Right lobe of liver (tissue), 6 donors: ENCODE data around the gene KISS1R. TPM values are rescaled to one million over a fixed set of nuclear protein-coding genes. Genes with fewer than 3 reads are reported as not detected.
A peak's percentile ranks its signal among the peaks of the same experiment; 100 is the strongest.

Experiments used
- ATAC-seq, 4 donors: fragments of 200-7000 bp; cut with Tn5 transposase; one replicate each; pipeline ENCODE4 v1.9.1; 2020; ENCODE audit warnings: mild to moderate bottlenecking in 4 of 4, moderate library complexity in 4 of 4
- DNase-seq, 3 donors: peaks; one replicate each; pipeline ENCODE4 v3.0.0-alpha.2; 2020
- H3K27ac ChIP-seq, 3 donors: fragments of 200-600 bp; one replicate each; pipeline ENCODE4 v1.8.0; 2022
- H3K27me3 ChIP-seq, 2 donors: fragments of 200-600 bp; one replicate each; pipeline ENCODE4 v1.8.0; 2022
- H3K36me3 ChIP-seq, 4 donors: fragments of 200-600 bp; sonication (generic) in 1 of 4; one replicate each; pipeline versions ENCODE4 v1.5.1 to v1.8.0; 2017 to 2022; ENCODE audit warnings: control low read depth in 1 of 4
- H3K4me1 ChIP-seq, 4 donors: fragments of 200-600 bp; sonication (generic) in 1 of 4; one replicate each; pipeline versions ENCODE4 v1.5.1 to v1.8.0; 2017 to 2022; ENCODE audit warnings: control low read depth in 1 of 4
- H3K4me3 ChIP-seq, 3 donors: fragments of 200-600 bp; one replicate each; pipeline ENCODE4 v1.8.0; 2022
- H3K9me3 ChIP-seq, 4 donors: fragments of 200-600 bp; sonication (generic) in 1 of 4; one replicate each; pipeline versions ENCODE4 v1.5.1 to v1.8.0; 2017 to 2022; ENCODE audit warnings: control low read depth in 1 of 4
- POLR2A ChIP-seq: fragments of 450-650 bp; IDR thresholded peaks from one replicate; pipeline ENCODE4 v1.6.1; 2017; ENCODE audit warnings: antibody characterized with exemption, mild to moderate bottlenecking
- WGBS: methylation state at CpG from one replicate; pipeline ENCODE4 v1.1.6; 2018; ENCODE audit warnings: low coverage, low lambda C conversion rate; ENCODE audit not compliant: insufficient coverage; ENCODE audit errors: missing lambda C conversion rate; 5-methylcytosine and 5-hydroxymethylcytosine counted together
- intact Hi-C, 2 donors: fragments of 100-400 bp; cut with DNase I; formaldehyde crosslinking; loops; one replicate each; pipeline versions ENCODE4 v1.11.2 to v1.14.1; 2022
- total RNA-seq, 6 experiments: library from RNA; depleted of rRNA in 2 of 6; stranded (reverse); fragments of >200 nt in 2 of 6; fragmentation: NEBNext Ultra II Directional in 3 of 6; extraction: Animal tissue kit (Norgen Biotek cat#: 25700) in 3 of 6; gene quantifications; one replicate each; pipeline versions ENCODE4 v1.1.0 to v1.2.4, GENCODE V29; 2016 to 2023
- TF ChIP-seq, protein P1 (sequence below), 4 donors: fragments of 200-600 bp in 3 of 4; fragments of 450-650 bp in 1 of 4; IDR thresholded peaks; one replicate each; pipeline versions ENCODE4 v1.5.1 to v1.8.0; 2016 to 2022; ENCODE audit warnings: antibody characterized with exemption in 4 of 4, mild to moderate bottlenecking in 2 of 4
- donor health status: DM: no; HTN: yes; CAD: no.
- donor health status: DM: no; HTN: no; CAD: no.
- donor health status: DM: no; HTN: no; CAD: no.
- donor health status: DM: no; HTN: yes; CAD: no.
- donor health status: DM: no; HTN: yes; CAD: no.

The KISS1R gene
- total RNA-seq, 6 experiments from 2014 or later, result 0.47 TPM; not detected in 5

- WGBS, result 4% methylated on average over 31 of the region's 58 CpGs
- no peak for TF ChIP-seq POLR2A
- TF ChIP-seq, protein P1, sequence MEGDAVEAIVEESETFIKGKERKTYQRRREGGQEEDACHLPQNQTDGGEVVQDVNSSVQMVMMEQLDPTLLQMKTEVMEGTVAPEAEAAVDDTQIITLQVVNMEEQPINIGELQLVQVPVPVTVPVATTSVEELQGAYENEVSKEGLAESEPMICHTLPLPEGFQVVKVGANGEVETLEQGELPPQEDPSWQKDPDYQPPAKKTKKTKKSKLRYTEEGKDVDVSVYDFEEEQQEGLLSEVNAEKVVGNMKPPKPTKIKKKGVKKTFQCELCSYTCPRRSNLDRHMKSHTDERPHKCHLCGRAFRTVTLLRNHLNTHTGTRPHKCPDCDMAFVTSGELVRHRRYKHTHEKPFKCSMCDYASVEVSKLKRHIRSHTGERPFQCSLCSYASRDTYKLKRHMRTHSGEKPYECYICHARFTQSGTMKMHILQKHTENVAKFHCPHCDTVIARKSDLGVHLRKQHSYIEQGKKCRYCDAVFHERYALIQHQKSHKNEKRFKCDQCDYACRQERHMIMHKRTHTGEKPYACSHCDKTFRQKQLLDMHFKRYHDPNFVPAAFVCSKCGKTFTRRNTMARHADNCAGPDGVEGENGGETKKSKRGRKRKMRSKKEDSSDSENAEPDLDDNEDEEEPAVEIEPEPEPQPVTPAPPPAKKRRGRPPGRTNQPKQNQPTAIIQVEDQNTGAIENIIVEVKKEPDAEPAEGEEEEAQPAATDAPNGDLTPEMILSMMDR (IDR thresholded peaks at IDR 0.05), result no peak
- Histone ChIP-seq H3K4me1 (peaks cover 0 to 21% (median 0%) of the 10 kb centered on the region in 4 donors), H3K9me3 (no peaks in the 10 kb centered on the region), H3K4me3 (no peak overlapping the region), H3K27ac (no peak overlapping the region), H3K36me3 (no peaks in the 10 kb centered on the region), H3K27me3 (peaks cover 10 to 41% of the 10 kb centered on the region in 2 donors)
- ATAC-seq (no peak), DNase-seq (no peak)
- intact Hi-C loops, result loop anchor here (5.0 kb wide), 3 partner anchors 51 to 151 kb away; no protein-coding TSS in a partner anchor
These were observed 1.5 kb downstream of the KISS1R start for GRCh38 chr19:918481-919198.

GRCh38 chr19:919199-920050 lies 2.3 kb downstream of the KISS1R start:
- ATAC-seq, result no peak
- 9% methylated on average over 24 of the region's 68 CpGs for WGBS
- H3K27ac ChIP-seq, result no peak overlapping the region
- H3K27me3 ChIP-seq, result peaks cover 10 to 41% of the 10 kb centered on the region in 2 donors
- peak overlapping the region in 1 of 3 donors; percentile 3 for H3K4me3 ChIP-seq
- no peaks in the 10 kb centered on the region for H3K9me3 ChIP-seq
- peaks cover 0 to 21% (median 0%) of the 10 kb centered on the region in 4 donors for H3K4me1 ChIP-seq
- no peak for DNase-seq
- no peaks in the 10 kb centered on the region for H3K36me3 ChIP-seq
- intact Hi-C loops, result loop anchor here (5.0 kb wide), 4 partner anchors 52 to 152 kb away; partner anchors contain the start of gene WDR18 (in 2 of the 2)
- TF ChIP-seq, protein P1 (IDR thresholded peaks at IDR 0.05), result no peak
- TF ChIP-seq POLR2A, result no peak

- H3K4me1 ChIP-seq, result peaks cover 0 to 21% (median 2%) of the 10 kb centered on the region in 4 donors
- no peak for ATAC-seq
- H3K36me3 ChIP-seq, result no peaks in the 10 kb centered on the region
- peaks cover 10 to 41% of the 10 kb centered on the region in 2 donors for H3K27me3 ChIP-seq
- TF ChIP-seq, protein P1 (IDR thresholded peaks at IDR 0.05), result no peak
- TF ChIP-seq POLR2A, result no peak
- H3K27ac ChIP-seq, result no peak overlapping the region
- H3K4me3 ChIP-seq, result peak overlapping the region in 1 of 3 donors; percentile 3
- WGBS, result 3% methylated on average over 25 of the region's 84 CpGs
- intact Hi-C loops, result loop anchor here (5.0 kb wide), 1 partner anchor 62 kb away; the partner anchor contains the start of gene WDR18 (in 2 of the 2)
- DNase-seq, result no peak
- H3K9me3 ChIP-seq, result no peaks in the 10 kb centered on the region
These were observed 3.1 kb downstream of the KISS1R start for GRCh38 chr19:920051-920864.

GRCh38 chr19:924553-925086 lies 7.5 kb downstream of the KISS1R start:
- intact Hi-C loops, result loop anchor here (5.0 kb wide), 1 partner anchor 58 kb away; the partner anchor contains the start of gene WDR18 (in 2 of the 2)
- Histone ChIP-seq H3K36me3 (no peaks in the 10 kb centered on the region), H3K27ac (peak overlapping the region in 1 of 3 donors; percentile 84), H3K4me1 (peaks cover 0 to 15% (median 2%) of the 10 kb centered on the region in 4 donors), H3K9me3 (no peaks in the 10 kb centered on the region), H3K27me3 (peaks cover 0 to 18% of the 10 kb centered on the region in 2 donors), H3K4me3 (peak overlapping the region; percentile 72 to 85 (median 76))
- peak in 1 of 3 donors; percentile 50 for DNase-seq
- WGBS, result 23% methylated on average over 12 of the region's 31 CpGs
- no peak for TF ChIP-seq POLR2A
- TF ChIP-seq, protein P1 (IDR thresholded peaks at IDR 0.05), result no peak
- no peak for ATAC-seq
